ENCODE measurements around the gene ANKFY1.

Gene ANKFY1

GRCh38 chr17:4124999-4125398 is 138.8 kb downstream of the ANKFY1 start:
- Histone ChIP-seq H3K4me2 (ENCODE audit: low read length) (no peak overlapping the region), H3K27me3 (ENCODE audit: control insufficient read depth, low read length) (no peaks in the 10 kb centered on the region), H3K4me3 (ENCODE audit: low read length) (no peak overlapping the region), H3K9me3 (ENCODE audit: control insufficient read depth, insufficient read depth, low read length) (no peaks in the 10 kb centered on the region), H4K20me1 (ENCODE audit: control insufficient read depth, insufficient read depth, low read depth, low read length) (no peaks in the 10 kb centered on the region; the same call in 1 of the 2 replicates), H3K4me1 (ENCODE audit: control insufficient read depth, low read length) (peaks cover 12% of the 10 kb centered on the region), H3K36me3 (ENCODE audit: control insufficient read depth, low read length) (peaks cover 31% of the 10 kb centered on the region), H3F3A (ENCODE audit: control insufficient read depth, insufficient read depth) (no peaks in the 10 kb centered on the region), H3K79me2 (ENCODE audit: control insufficient read depth, low read length) (peaks cover 48% of the 10 kb centered on the region), H3K9me2 (replicated peaks; ENCODE audit: control insufficient read depth, low read length) (no peaks in the 10 kb centered on the region), H3K27ac (ENCODE audit: low read depth, low read length) (no peak overlapping the region)
- TF ChIP-seq CTCF (IDR thresholded peaks at IDR 0.05; ENCODE audit: low read depth, low read length, poor library complexity, severe bottlenecking), result no peak
- TF ChIP-seq EZH2phosphoT487 (IDR thresholded peaks at IDR 0.05; ENCODE audit: borderline replicate concordance, low read length), result no peak

- Histone ChIP-seq H3F3A (ENCODE audit: control insufficient read depth, insufficient read depth) (no peaks in the 10 kb centered on the region), H3K4me2 (ENCODE audit: low read length) (no peak overlapping the region), H4K20me1 (ENCODE audit: control insufficient read depth, insufficient read depth, low read depth, low read length) (0 out of 2 replicates have a peak, but pooled peaks cover 2% of the 10 kb centered on the region), H3K4me3 (ENCODE audit: low read length) (no peak overlapping the region), H3K36me3 (ENCODE audit: control insufficient read depth, low read length) (peaks cover 65% of the 10 kb centered on the region), H3K9me3 (ENCODE audit: control insufficient read depth, insufficient read depth, low read length) (no peaks in the 10 kb centered on the region), H3K9me2 (replicated peaks; ENCODE audit: control insufficient read depth, low read length) (no peaks in the 10 kb centered on the region), H3K27me3 (ENCODE audit: control insufficient read depth, low read length) (no peaks in the 10 kb centered on the region), H3K27ac (ENCODE audit: low read depth, low read length) (no peak overlapping the region), H3K79me2 (ENCODE audit: control insufficient read depth, low read length) (peaks cover 7% of the 10 kb centered on the region), H3K4me1 (ENCODE audit: control insufficient read depth, low read length) (no peaks in the 10 kb centered on the region)
- TF ChIP-seq EZH2phosphoT487 (IDR thresholded peaks at IDR 0.05; ENCODE audit: borderline replicate concordance, low read length) (no peak), CTCF (IDR thresholded peaks at IDR 0.05; ENCODE audit: low read depth, low read length, poor library complexity, severe bottlenecking) (no peak)
Observed at GRCh38 chr17:4120332-4120731, 143.4 kb downstream of the ANKFY1 start.

GRCh38 chr17:4119299-4119698 is 144.5 kb downstream of the ANKFY1 start:
- Histone ChIP-seq H3K4me2 (ENCODE audit: low read length) (no peak overlapping the region), H3K4me1 (ENCODE audit: control insufficient read depth, low read length) (no peaks in the 10 kb centered on the region), H3K4me3 (ENCODE audit: low read length) (no peak overlapping the region), H3K9me3 (ENCODE audit: control insufficient read depth, insufficient read depth, low read length) (no peaks in the 10 kb centered on the region), H3K27me3 (ENCODE audit: control insufficient read depth, low read length) (no peaks in the 10 kb centered on the region), H4K20me1 (ENCODE audit: control insufficient read depth, insufficient read depth, low read depth, low read length) (0 out of 2 replicates have a peak, but pooled peaks cover 2% of the 10 kb centered on the region), H3K79me2 (ENCODE audit: control insufficient read depth, low read length) (no peaks in the 10 kb centered on the region), H3K36me3 (ENCODE audit: control insufficient read depth, low read length) (peaks cover 67% of the 10 kb centered on the region), H3K9me2 (replicated peaks; ENCODE audit: control insufficient read depth, low read length) (no peaks in the 10 kb centered on the region), H3F3A (ENCODE audit: control insufficient read depth, insufficient read depth) (no peaks in the 10 kb centered on the region), H3K27ac (ENCODE audit: low read depth, low read length) (no peak overlapping the region)
- TF ChIP-seq CTCF (IDR thresholded peaks at IDR 0.05; ENCODE audit: low read depth, low read length, poor library complexity, severe bottlenecking), result no peak
- TF ChIP-seq EZH2phosphoT487 (IDR thresholded peaks at IDR 0.05; ENCODE audit: borderline replicate concordance, low read length), result no peak

Measured in DOHH2 (cell line).